Bone marrow (tissue), 2 donors: ENCODE data around the gene RMND1.
A peak's percentile ranks its signal among the peaks of the same experiment; 100 is the strongest.
"Not testable (repeated sequence)": the region's sequence is repeated elsewhere in the genome, so short reads cannot be mapped to it uniquely, and the experiment has no call there.

ENCODE experiments used
- DNase-seq, 2 donors: peaks; one replicate each; lab custom pipeline; 2025; lab: John Stamatoyannopoulos, UW

RMND1 gene

GRCh38 chr6:151451417-151451949 is 443 bp downstream of the RMND1 start:
- DNase-seq, result no peak

- DNase-seq, result not testable (repeated sequence)
Measured at GRCh38 chr6:151450928-151451327, 998 bp downstream of the RMND1 start.

GRCh38 chr6:151448623-151449022 is 3.3 kb downstream of the RMND1 start:
- DNase-seq, result no peak

GRCh38 chr6:151447237-151447636 is 4.7 kb downstream of the RMND1 start:
- DNase-seq, result no peak

GRCh38 chr6:151445482-151445881 is 6.4 kb downstream of the RMND1 start:
- no peak for DNase-seq

GRCh38 chr6:151443911-151444621 is 7.9 kb downstream of the RMND1 start:
- no peak for DNase-seq

- DNase-seq, result no peak
Measured at GRCh38 chr6:151443454-151443853, 8.5 kb downstream of the RMND1 start.

GRCh38 chr6:151442371-151442770 is 9.6 kb downstream of the RMND1 start:
- no peak for DNase-seq

GRCh38 chr6:151441390-151442166 is 10.3 kb downstream of the RMND1 start:
- no peak for DNase-seq

- peak in 1 of 2 donors; percentile 18 for DNase-seq
Measured at GRCh38 chr6:151440930-151441329, 11.0 kb downstream of the RMND1 start.

GRCh38 chr6:151440498-151440897 is 11.4 kb downstream of the RMND1 start:
- DNase-seq, result peak in 1 of 2 donors; percentile 52

- no peak for DNase-seq
Measured at GRCh38 chr6:151437401-151437800, 14.5 kb downstream of the RMND1 start.

GRCh38 chr6:151436802-151437201 is 15.1 kb downstream of the RMND1 start:
- DNase-seq, result no peak

- no peak for DNase-seq
Measured at GRCh38 chr6:151436300-151436699, 15.6 kb downstream of the RMND1 start.

GRCh38 chr6:151434369-151434768 is 17.6 kb downstream of the RMND1 start:
- no peak for DNase-seq

GRCh38 chr6:151432651-151433050 is 19.3 kb downstream of the RMND1 start:
- DNase-seq, result no peak

- DNase-seq, result no peak
Measured at GRCh38 chr6:151431337-151431736, 20.6 kb downstream of the RMND1 start.

- no peak for DNase-seq
Measured at GRCh38 chr6:151430886-151431285, 21.0 kb downstream of the RMND1 start.

- DNase-seq, result no peak
Measured at GRCh38 chr6:151428093-151428735, 23.7 kb downstream of the RMND1 start.

- DNase-seq, result no peak
Measured at GRCh38 chr6:151425561-151425960, 26.4 kb downstream of the RMND1 start.

- DNase-seq, result no peak
Measured at GRCh38 chr6:151422981-151423380, 28.9 kb downstream of the RMND1 start.

- DNase-seq, result no peak
Measured at GRCh38 chr6:151417477-151417876, 34.4 kb downstream of the RMND1 start.
